AG09309 (cell line): Measurements from ENCODE around the gene MRC2.

ENCODE experiments used
- DNase-seq: peaks from one replicate; pipeline ENCODE4 v3.0.0-alpha.2; 2010; ENCODE audit warnings: low read depth
- H3K4me3 ChIP-seq: 2 replicates; pipeline ENCODE4 v1.5.1; 2011; ENCODE audit warnings: mild to moderate bottlenecking, low read depth, low read length, moderate library complexity; ENCODE audit not compliant: control insufficient read depth
- CTCF ChIP-seq: IDR thresholded peaks from 2 replicates; pipeline ENCODE4 v1.5.1; 2011; ENCODE audit warnings: mild to moderate bottlenecking, low read depth, low read length, inconsistent platforms; ENCODE audit not compliant: insufficient read depth, control insufficient read depth; ENCODE audit errors: missing control alignments

MRC2 gene

GRCh38 chr17:62679866-62680377 lies 52.5 kb downstream of the MRC2 start:
- no peak for TF ChIP-seq CTCF
- DNase-seq = no peak
- H3K4me3 ChIP-seq = no peak overlapping the region

GRCh38 chr17:62680541-62681052 lies 53.1 kb downstream of the MRC2 start:
- no peak for TF ChIP-seq CTCF
- DNase-seq = no peak
- H3K4me3 ChIP-seq = no peak overlapping the region

- H3K4me3 ChIP-seq = no peak overlapping the region
- no peak for TF ChIP-seq CTCF
- no peak for DNase-seq
These were observed 53.8 kb downstream of the MRC2 start for GRCh38 chr17:62681061-62681938.

- no peak for TF ChIP-seq CTCF
- DNase-seq = no peak
- no peak overlapping the region for H3K4me3 ChIP-seq
These were observed 54.5 kb downstream of the MRC2 start for GRCh38 chr17:62681939-62682381.

- TF ChIP-seq CTCF = no peak
- DNase-seq = no peak
- H3K4me3 ChIP-seq = no peak overlapping the region
These were observed 56.7 kb downstream of the MRC2 start for GRCh38 chr17:62684179-62684578.

GRCh38 chr17:62687997-62688396 lies 60.5 kb downstream of the MRC2 start:
- TF ChIP-seq CTCF = no peak
- H3K4me3 ChIP-seq = no peak overlapping the region
- DNase-seq = no peak
